A549 (cell line): ENCODE data around the gene CACNA2D4. TPM values are rescaled to one million over a fixed set of nuclear protein-coding genes. Genes with fewer than 3 reads are reported as not detected.

ENCODE experiments used
- ATAC-seq, 2 experiments: fragments of 200-7000 bp in 1 of 2; fragments of >200 bp in 1 of 2; cut with Nextera tagmentation in 1 of 2; cut with Tn5 transposase in 1 of 2; 3 replicates each; pipeline versions ENCODE4 v1.8.0 to v1.9.1; 2018 to 2020; ENCODE audit warnings: mild to moderate bottlenecking in 1 of 2, moderate library complexity in 1 of 2
- CTCF ChIA-PET: fragments of 300-600 bp; sonication (Branson Sonifier 250); formaldehyde crosslinking; extraction: SDS; loops from one replicate; lab custom pipeline; 2021; ENCODE audit warnings: antibody characterized with exemption, inconsistent platforms; lab: Yijun Ruan, JAX
- POLR2A ChIA-PET: fragments of 350-600 bp; formaldehyde crosslinking; extraction: SDS; loops from one replicate; lab custom pipeline; 2021; ENCODE audit warnings: antibody characterized with exemption, inconsistent platforms; lab: Yijun Ruan, JAX
- DNase-seq, 2 experiments: peaks; one replicate each; pipeline versions ENCODE4 v3.0.0 to v3.0.0-alpha.2; 2011 to 2016; ENCODE audit warnings: low read depth in 1 of 2, low spot score in 1 of 2
- FAIRE-seq: peaks from 2 replicates; lab custom pipeline; 2011; peaks lifted over from hg19 to GRCh38; lab: Jason Lieb, UNC
- H3K27ac ChIP-seq, 2 experiments: fragments of >200 bp; sonication (Bioruptor Twin); formaldehyde crosslinking; 3 replicates each; pipeline ENCODE4 v1.5.1; 2016 to 2017
- H3K4me1 ChIP-seq: fragments of >200 bp; sonication (Bioruptor Twin); formaldehyde crosslinking; 3 replicates; pipeline ENCODE4 v1.6.1; 2016
- H3K4me2 ChIP-seq: fragments of >200 bp; sonication (Bioruptor Twin); formaldehyde crosslinking; 3 replicates; pipeline ENCODE4 v1.6.1; 2016
- H3K4me3 ChIP-seq: fragments of >200 bp; sonication (Bioruptor Twin); formaldehyde crosslinking; 3 replicates; pipeline ENCODE4 v1.5.1; 2016
- H3K9me3 ChIP-seq: fragments of >200 bp; sonication (Bioruptor Twin); formaldehyde crosslinking; 3 replicates; pipeline ENCODE4 v1.6.1; 2016
- CHD2 ChIP-seq: fragments of 150-350 bp; IDR thresholded peaks from 2 replicates; pipeline ENCODE4 v1.6.1; 2014; ENCODE audit warnings: low read length; ENCODE audit not compliant: partially characterized antibody
- EP300 ChIP-seq, 2 experiments: fragments of >200 bp; sonication (Bioruptor Twin); formaldehyde crosslinking; IDR thresholded peaks; 2 replicates in 1 of 2; 3 replicates in 1 of 2; pipeline ENCODE4 v1.6.1; 2016 to 2017
- HDAC2 ChIP-seq: fragments of 200-600 bp; sonication (generic); IDR thresholded peaks from 2 replicates; pipeline ENCODE4 v1.6.1; 2016
- JUN ChIP-seq, 2 experiments: fragments of >200 bp; sonication (Bioruptor Twin); formaldehyde crosslinking; IDR thresholded peaks; 2 replicates in 1 of 2; 3 replicates in 1 of 2; pipeline ENCODE4 v1.6.1; 2016 to 2017
- MYC ChIP-seq: IDR thresholded peaks from 2 replicates; pipeline ENCODE4 v1.6.1; 2012; ENCODE audit warnings: mild to moderate bottlenecking, inconsistent platforms, low read length, improper control_type of control experiment, borderline replicate concordance
- PHF8 ChIP-seq: fragments of 200-600 bp; sonication (generic); IDR thresholded peaks from 2 replicates; pipeline ENCODE4 v1.6.1; 2016; ENCODE audit warnings: low read depth, mild to moderate bottlenecking, antibody characterized with exemption, moderate library complexity, borderline replicate concordance
- POLR2AphosphoS2 ChIP-seq: conservative IDR thresholded peaks from 2 replicates; pipeline ENCODE4 v1.6.1; 2012; ENCODE audit warnings: low read length, improper control_type of control experiment, inconsistent platforms
- SMC3 ChIP-seq: fragments of >200 bp; sonication (Bioruptor Twin); formaldehyde crosslinking; IDR thresholded peaks from 3 replicates; pipeline ENCODE4 v1.6.1; 2018; ENCODE audit warnings: inconsistent platforms
- TP53 ChIP-seq: fragments of 250-450 bp; sonication (Bioruptor Pico); IDR thresholded peaks from 2 replicates; pipeline ENCODE4 v1.5.0; 2021; ENCODE audit warnings: mild to moderate bottlenecking, moderate library complexity
- ZNF302 ChIP-seq: fragments of 250-450 bp; sonication (Bioruptor Pico); IDR thresholded peaks from 2 replicates; pipeline ENCODE4 v1.9.0; 2021; ENCODE audit warnings: inconsistent platforms, mild to moderate bottlenecking, moderate library complexity
- WGBS: methylation state at CpG from one replicate; pipeline ENCODE4 v1.1.6; 2017; ENCODE audit errors: missing lambda C conversion rate; 5-methylcytosine and 5-hydroxymethylcytosine counted together
- polyA plus RNA-seq, 4 experiments: library from polyadenylated mRNA; depleted of rRNA in 3 of 4; stranded (reverse); fragments of >200 nt; fragmentation: RNase III in 1 of 4; extraction: RNeasy Plus Mini Kit Qiagen cat#74134 plus additional on column Dnase treatment in 1 of 4; gene quantifications; 2 replicates in 3 of 4; 3 replicates in 1 of 4; pipeline ENCODE4 v1.2.3, GENCODE V29; 2011 to 2017
- TF ChIP-seq, protein P1 (sequence below): fragments of 200-600 bp; sonication (generic); IDR thresholded peaks from 2 replicates; pipeline ENCODE4 v1.6.1; 2016; ENCODE audit warnings: antibody characterized with exemption, mild to moderate bottlenecking, moderate library complexity
- TF ChIP-seq, protein P2 (sequence below): IDR thresholded peaks from 2 replicates; pipeline ENCODE4 v1.6.1; 2012
- TF ChIP-seq, protein P3 (sequence below): fragments of >200 bp; sonication (Bioruptor Twin); formaldehyde crosslinking; IDR thresholded peaks from 2 replicates; pipeline ENCODE4 v1.6.1; 2016
- TF ChIP-seq, protein P4 (sequence below): fragments of 250-450 bp; sonication (Bioruptor Pico); IDR thresholded peaks from 2 replicates; pipeline ENCODE4 v1.5.0; 2021; ENCODE audit warnings: mild to moderate bottlenecking, moderate library complexity, borderline replicate concordance

The CACNA2D4 gene
- polyA plus RNA-seq, 2 of the 4 experiments (the other 2 are of a cell fraction): not detected

DNA sequence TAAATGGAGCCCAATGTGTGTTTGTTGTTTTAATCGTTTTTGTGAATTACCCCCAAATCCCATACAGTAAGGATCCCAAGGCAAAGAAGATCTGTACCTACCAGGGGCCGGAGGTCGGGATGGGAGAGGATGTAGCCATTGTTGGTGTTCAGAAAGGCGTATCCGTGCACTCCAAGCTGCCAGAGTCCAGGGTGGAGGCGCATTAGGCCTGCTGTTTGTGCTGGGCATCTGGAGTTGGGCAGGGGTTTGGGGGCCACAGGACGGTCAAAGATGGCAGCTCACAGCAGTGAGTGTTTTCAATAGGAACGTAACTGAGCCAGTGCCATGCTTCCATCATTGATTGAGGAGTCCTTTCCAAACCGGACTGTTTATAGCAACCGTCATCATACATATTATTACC lies 40.2 kb downstream of the CACNA2D4 start (continued):
- no peak for TF ChIP-seq JUN (IDR thresholded peaks at IDR 0.05)
- TF ChIP-seq POLR2AphosphoS2: no peak
- TF ChIP-seq EP300 (IDR thresholded peaks at IDR 0.05): no peak
- TF ChIP-seq, protein P1, sequence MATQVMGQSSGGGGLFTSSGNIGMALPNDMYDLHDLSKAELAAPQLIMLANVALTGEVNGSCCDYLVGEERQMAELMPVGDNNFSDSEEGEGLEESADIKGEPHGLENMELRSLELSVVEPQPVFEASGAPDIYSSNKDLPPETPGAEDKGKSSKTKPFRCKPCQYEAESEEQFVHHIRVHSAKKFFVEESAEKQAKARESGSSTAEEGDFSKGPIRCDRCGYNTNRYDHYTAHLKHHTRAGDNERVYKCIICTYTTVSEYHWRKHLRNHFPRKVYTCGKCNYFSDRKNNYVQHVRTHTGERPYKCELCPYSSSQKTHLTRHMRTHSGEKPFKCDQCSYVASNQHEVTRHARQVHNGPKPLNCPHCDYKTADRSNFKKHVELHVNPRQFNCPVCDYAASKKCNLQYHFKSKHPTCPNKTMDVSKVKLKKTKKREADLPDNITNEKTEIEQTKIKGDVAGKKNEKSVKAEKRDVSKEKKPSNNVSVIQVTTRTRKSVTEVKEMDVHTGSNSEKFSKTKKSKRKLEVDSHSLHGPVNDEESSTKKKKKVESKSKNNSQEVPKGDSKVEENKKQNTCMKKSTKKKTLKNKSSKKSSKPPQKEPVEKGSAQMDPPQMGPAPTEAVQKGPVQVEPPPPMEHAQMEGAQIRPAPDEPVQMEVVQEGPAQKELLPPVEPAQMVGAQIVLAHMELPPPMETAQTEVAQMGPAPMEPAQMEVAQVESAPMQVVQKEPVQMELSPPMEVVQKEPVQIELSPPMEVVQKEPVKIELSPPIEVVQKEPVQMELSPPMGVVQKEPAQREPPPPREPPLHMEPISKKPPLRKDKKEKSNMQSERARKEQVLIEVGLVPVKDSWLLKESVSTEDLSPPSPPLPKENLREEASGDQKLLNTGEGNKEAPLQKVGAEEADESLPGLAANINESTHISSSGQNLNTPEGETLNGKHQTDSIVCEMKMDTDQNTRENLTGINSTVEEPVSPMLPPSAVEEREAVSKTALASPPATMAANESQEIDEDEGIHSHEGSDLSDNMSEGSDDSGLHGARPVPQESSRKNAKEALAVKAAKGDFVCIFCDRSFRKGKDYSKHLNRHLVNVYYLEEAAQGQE: no peak

DNA sequence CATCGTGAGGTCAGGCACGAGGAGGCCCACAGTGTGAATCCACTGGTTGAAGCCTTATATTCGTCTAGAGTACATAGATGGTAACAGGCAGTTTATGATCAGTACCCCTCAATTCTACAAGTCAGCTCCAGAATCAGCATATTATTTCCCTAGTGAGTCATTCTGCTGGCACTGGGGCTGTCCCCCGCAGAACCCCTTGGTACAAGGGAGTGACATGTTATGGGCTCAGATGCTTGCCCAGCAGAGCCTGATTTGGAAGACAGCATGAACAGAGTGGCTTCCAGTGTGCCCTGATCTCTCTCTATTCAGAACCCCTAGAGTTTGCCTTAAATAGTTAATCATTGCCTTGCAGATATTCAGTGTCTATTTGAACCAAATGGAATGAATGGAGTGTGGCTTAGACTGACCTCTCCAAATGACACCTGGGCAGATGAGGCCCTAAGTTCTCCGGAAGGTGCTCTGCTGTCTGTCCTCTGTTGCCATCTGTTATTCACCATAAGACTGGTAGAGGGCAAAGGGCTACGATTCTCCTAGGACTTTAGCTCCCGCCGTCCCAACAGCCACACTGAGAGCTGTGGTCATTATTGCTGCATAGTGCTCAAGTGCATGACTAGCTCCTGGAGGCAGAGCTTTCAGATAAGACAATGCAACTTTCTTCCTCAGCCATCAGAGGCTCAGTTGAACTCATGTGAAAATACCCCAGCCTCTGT lies 41.1 kb downstream of the CACNA2D4 start:
- TF ChIP-seq ZNF302 (CRISPR knock-in tag): no peak
- TF ChIP-seq CHD2: no peak
- TF ChIP-seq SMC3: no peak
- TF ChIP-seq, protein P2, sequence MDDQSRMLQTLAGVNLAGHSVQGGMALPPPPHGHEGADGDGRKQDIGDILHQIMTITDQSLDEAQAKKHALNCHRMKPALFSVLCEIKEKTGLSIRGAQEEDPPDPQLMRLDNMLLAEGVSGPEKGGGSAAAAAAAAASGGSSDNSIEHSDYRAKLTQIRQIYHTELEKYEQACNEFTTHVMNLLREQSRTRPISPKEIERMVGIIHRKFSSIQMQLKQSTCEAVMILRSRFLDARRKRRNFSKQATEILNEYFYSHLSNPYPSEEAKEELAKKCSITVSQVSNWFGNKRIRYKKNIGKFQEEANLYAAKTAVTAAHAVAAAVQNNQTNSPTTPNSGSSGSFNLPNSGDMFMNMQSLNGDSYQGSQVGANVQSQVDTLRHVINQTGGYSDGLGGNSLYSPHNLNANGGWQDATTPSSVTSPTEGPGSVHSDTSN: no peak
- no peak for TF ChIP-seq HDAC2
- TF ChIP-seq, protein P3, sequence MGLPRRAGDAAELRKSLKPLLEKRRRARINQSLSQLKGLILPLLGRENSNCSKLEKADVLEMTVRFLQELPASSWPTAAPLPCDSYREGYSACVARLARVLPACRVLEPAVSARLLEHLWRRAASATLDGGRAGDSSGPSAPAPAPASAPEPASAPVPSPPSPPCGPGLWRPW: no peak
- TF ChIP-seq TP53 (CRISPR knock-in tag): no peak
- POLR2A ChIA-PET: no interaction called here

DNA sequence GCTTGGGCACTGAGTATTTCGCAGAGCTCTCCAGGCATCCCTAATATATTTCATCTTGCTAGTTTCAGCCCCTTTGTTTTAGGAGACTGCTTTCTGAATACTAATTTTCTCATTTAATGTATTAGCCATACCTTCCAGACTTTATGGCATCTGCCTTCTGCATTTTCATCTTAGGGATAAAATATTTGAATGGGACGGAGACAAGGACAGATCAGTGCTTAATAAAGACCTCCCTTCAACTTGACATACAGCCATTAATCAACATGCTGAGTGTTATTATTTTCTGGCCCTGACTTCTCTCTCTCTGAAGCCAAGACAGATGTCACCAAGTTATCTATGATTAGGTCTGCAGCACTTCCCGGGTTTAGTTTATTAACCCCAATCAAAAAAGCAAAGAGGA lies 42.4 kb downstream of the CACNA2D4 start:
- WGBS: 19% methylated on average over 3 of the region's 3 CpGs
- FAIRE-seq (no peak), ATAC-seq (no peak), DNase-seq (no peak)
- H3K4me3 ChIP-seq: no peak overlapping the region
- CTCF ChIA-PET: interaction anchor here (0.9 to 1.6 kb wide), 3 partner anchors 11 to 18 kb away, joined by 3 to 4 read pairs (median 3); no protein-coding TSS in a partner anchor
- no peaks in the 10 kb centered on the region for H3K4me1 ChIP-seq
- POLR2A ChIA-PET: no interaction called here
- no peak overlapping the region for H3K27ac ChIP-seq
- TF ChIP-seq MYC (no peak), PHF8 (no peak)
- TF ChIP-seq, protein P4, sequence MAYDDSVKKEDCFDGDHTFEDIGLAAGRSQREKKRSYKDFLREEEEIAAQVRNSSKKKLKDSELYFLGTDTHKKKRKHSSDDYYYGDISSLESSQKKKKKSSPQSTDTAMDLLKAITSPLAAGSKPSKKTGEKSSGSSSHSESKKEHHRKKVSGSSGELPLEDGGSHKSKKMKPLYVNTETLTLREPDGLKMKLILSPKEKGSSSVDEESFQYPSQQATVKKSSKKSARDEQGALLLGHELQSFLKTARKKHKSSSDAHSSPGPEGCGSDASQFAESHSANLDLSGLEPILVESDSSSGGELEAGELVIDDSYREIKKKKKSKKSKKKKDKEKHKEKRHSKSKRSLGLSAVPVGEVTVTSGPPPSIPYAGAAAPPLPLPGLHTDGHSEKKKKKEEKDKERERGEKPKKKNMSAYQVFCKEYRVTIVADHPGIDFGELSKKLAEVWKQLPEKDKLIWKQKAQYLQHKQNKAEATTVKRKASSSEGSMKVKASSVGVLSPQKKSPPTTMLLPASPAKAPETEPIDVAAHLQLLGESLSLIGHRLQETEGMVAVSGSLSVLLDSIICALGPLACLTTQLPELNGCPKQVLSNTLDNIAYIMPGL (CRISPR knock-in tag): no peak
- no peak overlapping the region for H3K4me2 ChIP-seq
- H3K9me3 ChIP-seq: peaks cover 5% of the 10 kb centered on the region; the same call in 2 of the 3 replicates

More for the DNA sequence above, 41.1 kb downstream of the CACNA2D4 start:
- Histone ChIP-seq H3K9me3 (no peaks in the 10 kb centered on the region), H3K4me3 (no peak overlapping the region), H3K4me1 (no peaks in the 10 kb centered on the region), H3K4me2 (no peak overlapping the region), H3K27ac (no peak overlapping the region)
- CTCF ChIA-PET: no interaction called here
- WGBS: 41% methylated on average over 8 of the region's 8 CpGs
- ATAC-seq (no peak), DNase-seq (no peak), FAIRE-seq (no peak)
